ENCODE data around the gene TYMP. TPM values are rescaled to one million over a fixed set of nuclear protein-coding genes. Genes with fewer than 3 reads are reported as not detected.

TYMP gene
- total RNA-seq, 1 experiment from 2014 or later: 12.3 TPM

GRCh38 chr22:50574383-50574755 is 44.6 kb upstream of the TYMP start:
- ChIA-PET POLR2A (ENCODE audit: unreplicated experiment) (interaction anchor here (0.6 kb wide), 1 partner anchor 12 kb away, joined by 3 read pairs; the partner anchor contains the start of gene SYCE3), CTCF (interaction anchor here (0.5 kb wide), 1 partner anchor 46 kb away, joined by 3 read pairs; no protein-coding TSS in a partner anchor)
- Histone ChIP-seq H2AFZ (ENCODE audit: low read length) (no peak overlapping the region), H3K4me2 (ENCODE audit: low read length) (no peak overlapping the region), H3K27me3 (ENCODE audit: low read length) (no peaks in the 10 kb centered on the region), H3K9ac (ENCODE audit: low read length) (no peak overlapping the region), H3F3A (ENCODE audit: low read length, unreplicated experiment) (no peaks in the 10 kb centered on the region), H3K27ac (ENCODE audit: low read length) (no peak overlapping the region), H3K4me1 (ENCODE audit: insufficient read depth, low read length) (no peaks in the 10 kb centered on the region), H4K20me1 (ENCODE audit: low read length) (no peaks in the 10 kb centered on the region), H3K9me3 (ENCODE audit: low read length) (no peaks in the 10 kb centered on the region), H3K9me2 (replicated peaks; ENCODE audit: low read length) (no peaks in the 10 kb centered on the region), H3K4me3 (ENCODE audit: low read length) (no peak overlapping the region), H3K36me3 (ENCODE audit: low read depth, low read length) (no peaks in the 10 kb centered on the region), H3K79me2 (ENCODE audit: low read length) (no peaks in the 10 kb centered on the region)
- TF ChIP-seq CTCF (conservative IDR thresholded peaks at IDR 0.05; ENCODE audit: low read depth, low read length) (no peak), EZH2phosphoT487 (IDR thresholded peaks at IDR 0.05; ENCODE audit: borderline replicate concordance, low read length) (no peak), EZH2 (IDR thresholded peaks at IDR 0.05; ENCODE audit: low read length, unreplicated experiment) (no peak)
- ATAC-seq: no peak
- no TSS peak for BruUV-seq (replicated peaks)
- intact Hi-C loops (cut with micrococcal nuclease): no loop called here
- DNase-seq: no peak

GRCh38 chr22:50573491-50574382 is 43.9 kb upstream of the TYMP start:
- Histone ChIP-seq H3K9me2 (replicated peaks; ENCODE audit: low read length) (no peaks in the 10 kb centered on the region), H3K9me3 (ENCODE audit: low read length) (no peaks in the 10 kb centered on the region), H3K4me3 (ENCODE audit: low read length) (no peak overlapping the region), H3K36me3 (ENCODE audit: low read depth, low read length) (no peaks in the 10 kb centered on the region), H3K4me2 (ENCODE audit: low read length) (no peak overlapping the region), H3K79me2 (ENCODE audit: low read length) (no peaks in the 10 kb centered on the region), H3K4me1 (ENCODE audit: insufficient read depth, low read length) (no peaks in the 10 kb centered on the region), H3K27me3 (ENCODE audit: low read length) (no peaks in the 10 kb centered on the region), H2AFZ (ENCODE audit: low read length) (no peak overlapping the region), H3K27ac (ENCODE audit: low read length) (no peak overlapping the region), H4K20me1 (ENCODE audit: low read length) (no peaks in the 10 kb centered on the region), H3K9ac (ENCODE audit: low read length) (no peak overlapping the region), H3F3A (ENCODE audit: low read length, unreplicated experiment) (no peaks in the 10 kb centered on the region)
- ChIA-PET CTCF (interaction anchor here (0.5 kb wide), 1 partner anchor 46 kb away, joined by 3 read pairs; no protein-coding TSS in a partner anchor), POLR2A (ENCODE audit: unreplicated experiment) (interaction anchor here (0.6 kb wide), 1 partner anchor 11 kb away, joined by 3 read pairs; the partner anchor contains the start of gene SYCE3)
- intact Hi-C loops (cut with micrococcal nuclease): no loop called here
- DNase-seq (no peak), ATAC-seq (no peak)
- no TSS peak for BruUV-seq (replicated peaks)
- no peak for TF ChIP-seq CTCF (conservative IDR thresholded peaks at IDR 0.05; ENCODE audit: low read depth, low read length)
- TF ChIP-seq EZH2phosphoT487 (IDR thresholded peaks at IDR 0.05; ENCODE audit: borderline replicate concordance, low read length): no peak
- TF ChIP-seq EZH2 (IDR thresholded peaks at IDR 0.05; ENCODE audit: low read length, unreplicated experiment): no peak

- Histone ChIP-seq H3K79me2 (ENCODE audit: low read length) (no peaks in the 10 kb centered on the region), H2AFZ (ENCODE audit: low read length) (no peak overlapping the region), H3K9me2 (replicated peaks; ENCODE audit: low read length) (no peaks in the 10 kb centered on the region), H3K4me2 (ENCODE audit: low read length) (no peak overlapping the region), H3K27me3 (ENCODE audit: low read length) (no peaks in the 10 kb centered on the region), H3K4me3 (ENCODE audit: low read length) (no peak overlapping the region), H3K4me1 (ENCODE audit: insufficient read depth, low read length) (no peaks in the 10 kb centered on the region), H3F3A (ENCODE audit: low read length, unreplicated experiment) (no peaks in the 10 kb centered on the region), H4K20me1 (ENCODE audit: low read length) (no peaks in the 10 kb centered on the region), H3K36me3 (ENCODE audit: low read depth, low read length) (no peaks in the 10 kb centered on the region), H3K27ac (ENCODE audit: low read length) (no peak overlapping the region), H3K9me3 (ENCODE audit: low read length) (no peaks in the 10 kb centered on the region), H3K9ac (ENCODE audit: low read length) (no peak overlapping the region)
- ChIA-PET POLR2A (ENCODE audit: unreplicated experiment) (no interaction called here), CTCF (no interaction called here)
- no TSS peak for BruUV-seq (replicated peaks)
- DNase-seq (no peak), ATAC-seq (no peak)
- TF ChIP-seq EZH2phosphoT487 (IDR thresholded peaks at IDR 0.05; ENCODE audit: borderline replicate concordance, low read length) (no peak), CTCF (conservative IDR thresholded peaks at IDR 0.05; ENCODE audit: low read depth, low read length) (no peak), EZH2 (IDR thresholded peaks at IDR 0.05; ENCODE audit: low read length, unreplicated experiment) (no peak)
- intact Hi-C loops (cut with micrococcal nuclease): no loop called here
These were observed 43.2 kb upstream of the TYMP start for GRCh38 chr22:50572965-50573364.
